Keratinocyte (primary cell): ENCODE data around the gene C11orf24.

ENCODE experiments used
- CTCF ChIP-seq, 3 experiments: IDR thresholded peaks in 1 of 3; conservative IDR thresholded peaks in 1 of 3; optimal IDR thresholded peaks in 1 of 3; 2 replicates in 2 of 3; 3 replicates in 1 of 3; pipeline versions ENCODE3 to v1.5.1; 2011; ENCODE audit warnings: low read length in 3 of 3, mild to moderate bottlenecking in 3 of 3, moderate library complexity in 2 of 3, control low read depth in 1 of 3, inconsistent platforms in 1 of 3; ENCODE audit not compliant: insufficient read depth in 2 of 3; ENCODE audit errors: extremely low read depth in 1 of 3
- EZH2 ChIP-seq: IDR thresholded peaks from one replicate; pipeline ENCODE4 v1.6.1; 2012; ENCODE audit warnings: inconsistent platforms, mild to moderate bottlenecking, low read length, moderate library complexity

- TF ChIP-seq CTCF (optimal IDR thresholded peaks at IDR 0.05 in 1 of 3, IDR thresholded peaks at IDR 0.05 in 1 of 3, conservative IDR thresholded peaks at IDR 0.05 in 1 of 3; ENCODE audit: extremely low read depth in 1 of 3, insufficient read depth in 2 of 3, low read length in 3 of 3) (no peak), EZH2 (no peak)
Observed at GRCh38 chr11:68293708-68294107, 21.9 kb upstream of the C11orf24 start.
